Type B pancreatic cell (in vitro differentiated cells): ENCODE data around the gene OR2AJ1. TPM values are rescaled to one million over a fixed set of nuclear protein-coding genes. Genes with fewer than 3 reads are reported as not detected.

Experiments
- DNase-seq: peaks from one replicate; pipeline ENCODE4 v3.0.0; 2021; ENCODE audit warnings: mixed read lengths; ENCODE audit not compliant: unreplicated experiment; ENCODE audit errors: extremely low spot score
- H3K27ac Mint-ChIP-seq: 2 replicates; pipeline ENCODE4 v1.8.0; 2021; ENCODE audit warnings: mild to moderate bottlenecking, mixed read lengths
- H3K27me3 Mint-ChIP-seq: 2 replicates; pipeline ENCODE4 v1.8.0; 2021; ENCODE audit warnings: mixed read lengths
- H3K36me3 Mint-ChIP-seq: 2 replicates; pipeline ENCODE4 v1.8.0; 2021; ENCODE audit warnings: mixed read lengths
- H3K4me1 Mint-ChIP-seq: one replicate; pipeline ENCODE4 v1.8.0; 2021; ENCODE audit warnings: mixed read lengths; ENCODE audit not compliant: unreplicated experiment
- H3K4me3 Mint-ChIP-seq: 2 replicates; pipeline ENCODE4 v1.8.0; 2021; ENCODE audit warnings: mild to moderate bottlenecking, mixed read lengths
- H3K9me3 Mint-ChIP-seq: 2 replicates; pipeline ENCODE4 v1.8.0; 2021; ENCODE audit warnings: mixed read lengths
- long read RNA-seq: library from polyadenylated mRNA; unstranded; transcript quantifications from one replicate; pipeline ENCODE4 v2.0.0, GENCODE V29; 2020
- total RNA-seq: library from RNA; stranded (reverse); gene quantifications from 2 replicates; pipeline ENCODE4 v1.2.1, GENCODE V29; 2021; ENCODE audit warnings: low replicate concordance
- TF ChIP-seq, protein P1 (sequence below): fragments of 200-600 bp; sonication (generic); conservative IDR thresholded peaks from 2 replicates; pipeline ENCODE4 v1.5.0; 2021; ENCODE audit warnings: antibody characterized with exemption, mild to moderate bottlenecking

Gene OR2AJ1, protein sequence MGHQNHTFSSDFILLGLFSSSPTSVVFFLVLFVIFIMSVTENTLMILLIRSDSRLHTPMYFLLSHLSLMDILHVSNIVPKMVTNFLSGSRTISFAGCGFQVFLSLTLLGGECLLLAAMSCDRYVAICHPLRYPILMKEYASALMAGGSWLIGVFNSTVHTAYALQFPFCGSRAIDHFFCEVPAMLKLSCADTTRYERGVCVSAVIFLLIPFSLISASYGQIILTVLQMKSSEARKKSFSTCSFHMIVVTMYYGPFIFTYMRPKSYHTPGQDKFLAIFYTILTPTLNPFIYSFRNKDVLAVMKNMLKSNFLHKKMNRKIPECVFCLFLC
- not detected in 2 replicates for total RNA-seq
- long read RNA-seq: 0 reads

DNA sequence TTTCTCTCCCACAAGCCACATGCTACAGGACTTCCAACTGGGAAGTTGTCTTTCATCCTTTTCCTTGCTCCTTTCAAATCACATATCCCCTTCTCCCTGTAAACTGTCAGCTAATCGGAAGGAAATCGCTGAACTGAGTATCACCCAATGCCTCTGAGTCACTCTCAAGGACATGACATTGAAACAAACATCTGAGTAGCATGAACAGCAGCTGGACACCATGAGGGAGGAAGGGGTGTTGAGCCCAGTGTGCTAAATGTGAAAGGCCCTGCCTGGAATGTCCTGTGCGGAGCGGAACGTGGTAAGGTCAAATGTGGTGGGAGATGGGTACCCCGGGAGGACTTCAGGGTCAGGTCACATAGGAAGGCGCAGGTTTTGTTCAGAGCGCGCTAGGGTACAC is at the start of gene OR2AJ1:
Gene OR2AJ1, plus strand, starts transcription at position 22 of the 400 bp plus-strand sequence. CDS start 8,880 bp downstream, outside the sequence.
- TF ChIP-seq, protein P1, sequence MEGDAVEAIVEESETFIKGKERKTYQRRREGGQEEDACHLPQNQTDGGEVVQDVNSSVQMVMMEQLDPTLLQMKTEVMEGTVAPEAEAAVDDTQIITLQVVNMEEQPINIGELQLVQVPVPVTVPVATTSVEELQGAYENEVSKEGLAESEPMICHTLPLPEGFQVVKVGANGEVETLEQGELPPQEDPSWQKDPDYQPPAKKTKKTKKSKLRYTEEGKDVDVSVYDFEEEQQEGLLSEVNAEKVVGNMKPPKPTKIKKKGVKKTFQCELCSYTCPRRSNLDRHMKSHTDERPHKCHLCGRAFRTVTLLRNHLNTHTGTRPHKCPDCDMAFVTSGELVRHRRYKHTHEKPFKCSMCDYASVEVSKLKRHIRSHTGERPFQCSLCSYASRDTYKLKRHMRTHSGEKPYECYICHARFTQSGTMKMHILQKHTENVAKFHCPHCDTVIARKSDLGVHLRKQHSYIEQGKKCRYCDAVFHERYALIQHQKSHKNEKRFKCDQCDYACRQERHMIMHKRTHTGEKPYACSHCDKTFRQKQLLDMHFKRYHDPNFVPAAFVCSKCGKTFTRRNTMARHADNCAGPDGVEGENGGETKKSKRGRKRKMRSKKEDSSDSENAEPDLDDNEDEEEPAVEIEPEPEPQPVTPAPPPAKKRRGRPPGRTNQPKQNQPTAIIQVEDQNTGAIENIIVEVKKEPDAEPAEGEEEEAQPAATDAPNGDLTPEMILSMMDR: no peak
- Mint-ChIP-seq H3K4me1 (no peaks in the 10 kb centered on the region), H3K36me3 (no peaks in the 10 kb centered on the region), H3K4me3 (no peak within 1 kb of the TSS), H3K27me3 (no peaks in the 10 kb centered on the region), H3K27ac (no peak within 1 kb of the TSS), H3K9me3 (no peaks in the 10 kb centered on the region)
- no peak for DNase-seq

DNA sequence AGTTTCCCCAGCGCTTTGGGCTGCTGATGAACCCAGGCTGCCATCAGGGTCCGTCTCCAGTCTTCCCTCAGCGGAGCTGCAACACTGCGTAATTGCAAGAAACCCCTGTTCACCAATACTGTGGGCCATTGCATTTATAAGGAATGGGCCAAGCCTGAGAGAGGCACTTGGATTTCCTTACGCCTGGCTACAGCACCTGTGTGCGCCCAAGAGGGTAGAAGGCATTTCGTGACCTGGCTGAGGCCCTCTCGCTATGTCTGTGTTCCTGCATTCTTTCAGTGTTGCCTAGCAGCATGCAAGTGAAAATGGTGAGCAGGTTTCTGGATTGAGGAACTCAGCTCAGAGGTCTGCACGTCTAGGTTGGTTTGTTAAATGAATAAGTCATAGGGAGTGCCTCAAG is 41.3 kb upstream of the OR2AJ1 start:
- TF ChIP-seq, protein P1: no peak
- no peak for DNase-seq
- H3K4me1 Mint-ChIP-seq: no peaks in the 10 kb centered on the region
- H3K9me3 Mint-ChIP-seq: peaks cover 4% of the 10 kb centered on the region
- no peak overlapping the region for H3K27ac Mint-ChIP-seq
- no peaks in the 10 kb centered on the region for H3K27me3 Mint-ChIP-seq
- H3K4me3 Mint-ChIP-seq: no peak overlapping the region
- H3K36me3 Mint-ChIP-seq: no peaks in the 10 kb centered on the region

DNA sequence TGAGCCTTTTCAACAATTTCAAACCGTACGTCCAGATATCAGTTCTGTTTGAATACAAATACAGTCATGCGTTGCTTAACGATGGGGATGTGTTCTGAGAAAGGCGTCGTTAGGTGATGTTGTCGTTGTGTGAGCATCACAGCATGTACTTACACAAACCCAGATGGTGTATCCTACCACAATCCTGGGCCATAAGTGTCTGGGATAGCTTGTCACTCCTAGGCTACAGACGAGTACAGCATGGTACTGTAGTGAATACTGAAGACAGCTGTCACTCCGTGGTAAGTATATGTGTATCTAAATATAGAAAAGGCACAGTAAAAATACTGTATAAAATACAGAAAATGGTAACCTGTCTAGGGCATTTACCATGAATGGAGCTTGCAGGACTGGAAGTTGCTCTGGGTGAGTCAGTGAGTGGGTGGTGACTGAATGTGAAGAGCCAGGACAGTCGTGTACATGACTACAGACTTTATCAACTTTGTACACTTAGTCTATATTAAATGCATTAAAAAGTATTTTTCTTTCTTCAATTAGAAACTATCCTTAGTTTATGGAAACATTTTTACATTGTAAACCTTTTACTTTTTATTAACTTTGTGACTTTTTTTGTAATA is 39.8 kb upstream of the OR2AJ1 start:
- H3K9me3 Mint-ChIP-seq: no peaks in the 10 kb centered on the region

DNA sequence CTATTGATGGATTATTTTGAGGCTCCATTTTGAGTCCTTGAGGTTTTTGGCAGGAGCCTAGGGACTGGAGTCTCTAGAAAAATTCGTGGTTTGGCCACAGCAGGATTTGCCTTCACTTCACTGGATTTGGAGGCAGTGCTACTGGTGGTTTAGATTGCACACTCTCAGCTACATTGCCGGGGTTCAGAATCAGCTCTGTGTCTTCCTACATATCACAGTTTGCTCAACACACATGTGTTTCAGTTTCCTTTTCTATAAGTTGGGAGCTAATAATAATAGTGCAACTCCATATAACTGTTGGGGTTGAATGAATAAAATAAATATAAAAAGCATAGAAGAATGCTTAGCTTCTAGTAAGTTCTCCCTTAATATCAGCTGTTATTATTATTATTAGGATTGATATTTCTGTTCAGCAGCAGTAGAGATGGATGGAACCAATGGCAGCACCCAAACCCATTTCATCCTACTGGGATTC is 29.5 kb upstream of the OR2AJ1 start, which contains the start of gene OR2W3:
Gene OR2W3, plus strand, starts transcription at position 425 of the 475 bp plus-strand sequence. Its CDS starts 0 bp downstream, at position 425.
- Mint-ChIP-seq H3K4me3 (no peak within 1 kb of the TSS), H3K36me3 (no peaks in the 10 kb centered on the region), H3K9me3 (no peaks in the 10 kb centered on the region), H3K27me3 (no peaks in the 10 kb centered on the region), H3K27ac (no peak within 1 kb of the TSS), H3K4me1 (no peaks in the 10 kb centered on the region)
- TF ChIP-seq, protein P1: no peak
- DNase-seq: no peak

More for the DNA sequence above, 39.8 kb upstream of the OR2AJ1 start:
- Mint-ChIP-seq H3K27ac (no peak overlapping the region), H3K27me3 (no peaks in the 10 kb centered on the region), H3K4me1 (no peaks in the 10 kb centered on the region), H3K4me3 (no peak overlapping the region), H3K36me3 (no peaks in the 10 kb centered on the region)
- TF ChIP-seq, protein P1: no peak
- no peak for DNase-seq

DNA sequence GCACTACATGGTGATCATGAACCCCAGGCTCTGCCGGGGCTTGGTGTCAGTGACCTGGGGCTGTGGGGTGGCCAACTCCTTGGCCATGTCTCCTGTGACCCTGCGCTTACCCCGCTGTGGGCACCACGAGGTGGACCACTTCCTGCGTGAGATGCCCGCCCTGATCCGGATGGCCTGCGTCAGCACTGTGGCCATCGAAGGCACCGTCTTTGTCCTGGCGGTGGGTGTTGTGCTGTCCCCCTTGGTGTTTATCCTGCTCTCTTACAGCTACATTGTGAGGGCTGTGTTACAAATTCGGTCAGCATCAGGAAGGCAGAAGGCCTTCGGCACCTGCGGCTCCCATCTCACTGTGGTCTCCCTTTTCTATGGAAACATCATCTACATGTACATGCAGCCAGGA is 28.7 kb upstream of the OR2AJ1 start:
- no peak overlapping the region for H3K27ac Mint-ChIP-seq
- no peaks in the 10 kb centered on the region for H3K9me3 Mint-ChIP-seq
- no peaks in the 10 kb centered on the region for H3K27me3 Mint-ChIP-seq
- DNase-seq: no peak
- no peaks in the 10 kb centered on the region for H3K36me3 Mint-ChIP-seq
- no peaks in the 10 kb centered on the region for H3K4me1 Mint-ChIP-seq
- TF ChIP-seq, protein P1: no peak
- no peak overlapping the region for H3K4me3 Mint-ChIP-seq
